B cell (primary cell): ENCODE data around the gene SMIM7.

ENCODE experiments used
- CTCF ChIP-seq: fragments of 200-600 bp; IDR thresholded peaks from one replicate; pipeline ENCODE4 v1.8.0; 2022; ENCODE audit warnings: antibody characterized with exemption, mild to moderate bottlenecking
- EZH2 ChIP-seq: IDR thresholded peaks from 2 replicates; pipeline ENCODE4 v1.6.1; 2012; ENCODE audit warnings: borderline replicate concordance, low read depth, mild to moderate bottlenecking, moderate library complexity, low read length; ENCODE audit not compliant: insufficient read depth, poor library complexity, severe bottlenecking

GRCh38 chr19:16618248-16618647 is 41.7 kb downstream of the SMIM7 start:
- no peak for TF ChIP-seq CTCF
- TF ChIP-seq EZH2, result no peak
